Nephron (organoid): ENCODE results near the gene ROBO1.

Experiments used
- H3K27ac Mint-ChIP-seq, 3 experiments: 2 replicates each; pipeline ENCODE4 v1.8.0; 2020; ENCODE audit warnings: mixed read lengths in 3 of 3, mild to moderate bottlenecking in 2 of 3, moderate library complexity in 1 of 3
- H3K27me3 Mint-ChIP-seq: 2 replicates; pipeline ENCODE4 v1.8.0; 2021; ENCODE audit warnings: low read depth, mild to moderate bottlenecking, moderate library complexity, mixed read lengths
- H3K36me3 Mint-ChIP-seq: 2 replicates; pipeline ENCODE4 v1.8.0; 2020; ENCODE audit warnings: low read depth, mixed read lengths
- H3K4me1 Mint-ChIP-seq: 2 replicates; pipeline ENCODE4 v1.8.0; 2020; ENCODE audit warnings: mixed read lengths
- H3K4me3 Mint-ChIP-seq, 3 experiments: 2 replicates each; pipeline ENCODE4 v1.8.0; 2020; ENCODE audit warnings: mild to moderate bottlenecking in 3 of 3, mixed read lengths in 3 of 3, moderate library complexity in 2 of 3
- H3K9me3 Mint-ChIP-seq: 2 replicates; pipeline ENCODE4 v1.8.0; 2020; ENCODE audit warnings: mixed read lengths
- TF ChIP-seq, protein P1 (sequence below), 3 experiments: fragments of 200-600 bp; sonication (generic); IDR thresholded peaks; one replicate each; pipeline ENCODE4 v1.5.0; 2021; ENCODE audit warnings: antibody characterized with exemption in 3 of 3; ENCODE audit not compliant: unreplicated experiment in 3 of 3

ROBO1 gene

DNA sequence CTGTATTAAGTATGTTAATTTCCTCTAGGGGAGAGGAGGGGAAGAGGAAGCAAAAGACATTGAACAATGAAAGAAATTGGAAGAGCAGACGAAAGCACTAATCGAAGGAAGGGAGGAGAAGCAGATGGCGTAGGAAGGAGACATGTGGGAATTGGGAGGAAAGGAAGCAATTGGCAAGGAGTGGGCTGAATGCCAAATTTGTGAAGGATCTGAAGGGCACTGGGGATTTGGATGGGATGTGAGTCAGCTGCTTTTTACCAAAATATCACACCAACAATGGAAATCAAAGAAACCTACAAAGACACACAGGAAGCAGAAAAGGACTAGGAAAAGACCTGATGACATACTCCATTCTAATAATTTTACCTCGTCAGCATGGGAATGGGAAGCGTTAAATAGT is 1029.8 kb downstream of the ROBO1 start:
- no peaks in the 10 kb centered on the region for H3K9me3 Mint-ChIP-seq
- TF ChIP-seq, protein P1, sequence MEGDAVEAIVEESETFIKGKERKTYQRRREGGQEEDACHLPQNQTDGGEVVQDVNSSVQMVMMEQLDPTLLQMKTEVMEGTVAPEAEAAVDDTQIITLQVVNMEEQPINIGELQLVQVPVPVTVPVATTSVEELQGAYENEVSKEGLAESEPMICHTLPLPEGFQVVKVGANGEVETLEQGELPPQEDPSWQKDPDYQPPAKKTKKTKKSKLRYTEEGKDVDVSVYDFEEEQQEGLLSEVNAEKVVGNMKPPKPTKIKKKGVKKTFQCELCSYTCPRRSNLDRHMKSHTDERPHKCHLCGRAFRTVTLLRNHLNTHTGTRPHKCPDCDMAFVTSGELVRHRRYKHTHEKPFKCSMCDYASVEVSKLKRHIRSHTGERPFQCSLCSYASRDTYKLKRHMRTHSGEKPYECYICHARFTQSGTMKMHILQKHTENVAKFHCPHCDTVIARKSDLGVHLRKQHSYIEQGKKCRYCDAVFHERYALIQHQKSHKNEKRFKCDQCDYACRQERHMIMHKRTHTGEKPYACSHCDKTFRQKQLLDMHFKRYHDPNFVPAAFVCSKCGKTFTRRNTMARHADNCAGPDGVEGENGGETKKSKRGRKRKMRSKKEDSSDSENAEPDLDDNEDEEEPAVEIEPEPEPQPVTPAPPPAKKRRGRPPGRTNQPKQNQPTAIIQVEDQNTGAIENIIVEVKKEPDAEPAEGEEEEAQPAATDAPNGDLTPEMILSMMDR (IDR thresholded peaks at IDR 0.05; ENCODE audit: unreplicated experiment in 3 of 3) = no peak
- peaks cover 21% of the 10 kb centered on the region for H3K4me1 Mint-ChIP-seq
- peaks cover 9% of the 10 kb centered on the region for H3K36me3 Mint-ChIP-seq
- H3K27me3 Mint-ChIP-seq = no peaks in the 10 kb centered on the region
- H3K27ac Mint-ChIP-seq = peak overlapping the region in 2 of 3 experiments; percentile 12 to 62
- H3K4me3 Mint-ChIP-seq = no peak overlapping the region

DNA sequence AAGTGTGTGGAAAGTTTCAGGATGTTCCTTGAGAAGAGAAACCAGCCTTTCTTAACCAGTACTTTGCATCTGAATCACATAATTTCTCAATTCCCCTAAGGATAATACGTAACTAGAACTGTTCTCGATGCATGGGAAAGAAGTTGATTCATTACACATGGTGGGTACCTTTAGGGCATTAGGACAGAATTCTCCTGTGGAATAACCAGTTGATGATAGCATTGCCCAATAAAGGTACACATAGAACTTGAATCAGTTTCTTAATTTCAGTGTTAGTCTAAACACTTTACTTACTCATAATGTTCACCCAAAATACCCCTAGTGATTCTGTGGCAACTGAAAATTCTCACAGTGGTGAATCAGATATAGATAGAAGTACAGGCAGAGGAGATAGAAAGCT is 1030.9 kb downstream of the ROBO1 start:
- peaks cover 9% of the 10 kb centered on the region for H3K36me3 Mint-ChIP-seq
- H3K27ac Mint-ChIP-seq = no peak overlapping the region
- no peaks in the 10 kb centered on the region for H3K27me3 Mint-ChIP-seq
- TF ChIP-seq, protein P1 (IDR thresholded peaks at IDR 0.05; ENCODE audit: unreplicated experiment in 3 of 3) = no peak
- peaks cover 32% of the 10 kb centered on the region for H3K4me1 Mint-ChIP-seq
- H3K4me3 Mint-ChIP-seq = no peak overlapping the region
- no peaks in the 10 kb centered on the region for H3K9me3 Mint-ChIP-seq

DNA sequence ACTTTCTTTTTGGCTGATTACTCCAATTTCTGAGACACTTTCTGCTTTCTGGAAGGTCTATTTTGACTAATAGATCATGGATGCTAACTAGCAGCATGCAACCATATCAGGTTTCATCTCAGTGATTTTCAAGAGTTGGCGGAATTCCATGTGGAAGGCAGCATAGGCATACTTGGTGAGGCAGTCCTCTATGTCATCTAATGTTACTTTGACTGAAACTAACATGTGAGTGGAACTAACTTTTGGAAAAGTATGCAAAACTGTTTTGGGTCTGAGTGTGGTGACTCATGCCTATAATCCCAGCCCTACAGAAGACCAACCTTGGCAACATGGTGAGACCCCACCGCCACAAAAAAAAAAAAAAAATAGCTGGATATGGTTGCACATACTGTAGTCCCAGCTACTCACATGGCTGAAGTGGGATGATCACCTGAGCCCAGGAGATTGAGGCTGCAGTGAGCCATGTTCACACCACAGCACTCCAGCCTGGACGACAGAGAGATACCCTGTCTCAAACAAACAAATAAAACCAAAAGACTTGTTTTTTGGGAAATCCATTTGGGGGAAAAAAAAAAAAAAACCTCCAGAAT is 1033.7 kb downstream of the ROBO1 start:
- H3K9me3 Mint-ChIP-seq = no peaks in the 10 kb centered on the region
- peaks cover 4% of the 10 kb centered on the region for H3K36me3 Mint-ChIP-seq
- H3K27ac Mint-ChIP-seq = peak overlapping the region in 2 of 3 experiments; percentile 18 to 45
- no peak overlapping the region for H3K4me3 Mint-ChIP-seq
- H3K27me3 Mint-ChIP-seq = no peaks in the 10 kb centered on the region
- TF ChIP-seq, protein P1 (IDR thresholded peaks at IDR 0.05; ENCODE audit: unreplicated experiment in 3 of 3) = no peak
- H3K4me1 Mint-ChIP-seq = peaks cover 47% of the 10 kb centered on the region

DNA sequence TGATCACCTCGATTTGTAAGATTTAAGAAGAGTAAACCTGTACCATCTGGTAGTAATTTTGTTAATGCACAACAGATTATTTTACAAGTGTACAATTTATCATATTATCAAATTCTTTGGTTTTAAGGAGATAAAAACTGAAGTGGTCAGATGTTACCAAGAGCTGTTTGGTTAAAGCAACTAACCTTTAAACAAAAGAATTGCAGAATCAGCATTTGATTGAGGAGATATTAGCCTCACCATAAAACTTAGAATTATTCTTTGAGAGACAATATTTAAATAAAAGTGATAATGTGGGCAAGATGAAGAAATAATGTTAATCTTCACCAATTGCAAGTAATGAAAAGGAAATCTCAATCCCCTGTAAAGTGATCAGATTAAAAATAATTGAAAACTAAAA is 1034.9 kb downstream of the ROBO1 start:
- Mint-ChIP-seq H3K27ac (peak overlapping the region in 1 of 3 experiments; percentile 75), H3K4me3 (no peak overlapping the region), H3K36me3 (peaks cover 4% of the 10 kb centered on the region), H3K4me1 (peaks cover 51% of the 10 kb centered on the region), H3K27me3 (no peaks in the 10 kb centered on the region), H3K9me3 (no peaks in the 10 kb centered on the region)
- TF ChIP-seq, protein P1 (IDR thresholded peaks at IDR 0.05; ENCODE audit: unreplicated experiment in 3 of 3) = no peak

DNA sequence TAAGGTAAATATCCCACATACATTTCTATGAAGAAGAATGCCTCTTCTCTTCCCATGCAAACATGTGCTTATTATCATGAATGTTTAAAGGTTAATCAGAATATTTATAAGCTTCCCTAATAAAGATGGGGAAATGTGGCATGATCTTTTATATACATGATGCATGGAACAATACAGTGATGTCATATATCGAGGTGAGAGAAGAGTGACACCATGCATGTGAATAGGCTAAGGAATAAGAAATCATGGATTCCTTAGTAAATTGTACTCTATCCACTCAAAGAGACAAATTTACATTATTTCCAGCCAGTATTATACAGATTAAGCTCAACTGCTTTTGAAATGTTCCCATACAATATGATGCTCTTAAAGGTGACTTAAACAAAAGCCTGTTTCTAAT is 1035.3 kb downstream of the ROBO1 start:
- H3K4me3 Mint-ChIP-seq = no peak overlapping the region
- H3K36me3 Mint-ChIP-seq = peaks cover 4% of the 10 kb centered on the region
- H3K27me3 Mint-ChIP-seq = no peaks in the 10 kb centered on the region
- peak overlapping the region in 1 of 3 experiments; percentile 75 for H3K27ac Mint-ChIP-seq
- peaks cover 48% of the 10 kb centered on the region for H3K4me1 Mint-ChIP-seq
- H3K9me3 Mint-ChIP-seq = no peaks in the 10 kb centered on the region
- TF ChIP-seq, protein P1 (IDR thresholded peaks at IDR 0.05; ENCODE audit: unreplicated experiment in 3 of 3) = no peak

DNA sequence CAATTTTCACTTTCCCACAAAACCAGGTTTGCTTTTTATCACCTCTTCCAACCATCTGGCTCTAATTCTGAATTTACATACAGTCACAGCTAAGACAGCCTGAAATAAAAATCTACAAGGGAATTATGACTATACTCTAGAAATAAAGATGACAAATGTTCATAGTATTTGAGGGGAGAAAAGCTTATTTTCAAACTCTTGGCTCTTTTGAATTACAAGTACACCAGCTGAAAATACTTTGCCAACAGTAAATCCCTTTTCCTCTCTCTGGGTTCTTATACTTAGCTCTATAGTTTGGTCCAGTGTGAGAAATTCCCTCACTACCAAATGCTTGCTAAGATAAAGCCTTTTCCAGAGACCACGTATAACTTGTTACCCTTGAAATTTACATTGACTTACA is 1037.9 kb downstream of the ROBO1 start:
- Mint-ChIP-seq H3K27ac (peak overlapping the region in 2 of 3 experiments; percentile 5 to 65), H3K36me3 (no peaks in the 10 kb centered on the region)

More for the DNA sequence above, 1037.9 kb downstream of the ROBO1 start:
- Mint-ChIP-seq H3K4me1 (peaks cover 66% of the 10 kb centered on the region), H3K9me3 (no peaks in the 10 kb centered on the region), H3K27me3 (no peaks in the 10 kb centered on the region), H3K4me3 (no peak overlapping the region)
- TF ChIP-seq, protein P1 (IDR thresholded peaks at IDR 0.05; ENCODE audit: unreplicated experiment in 3 of 3) = no peak
